Measurements from ENCODE around the gene PAQR6. TPM values are rescaled to one million over a fixed set of nuclear protein-coding genes. Genes with fewer than 3 reads are reported as not detected.

The PAQR6 gene
- polyA plus RNA-seq, 1 experiment: 0.06 TPM

- no peak for TF ChIP-seq CTCF (IDR thresholded peaks at IDR 0.05; ENCODE audit: insufficient read depth, low read depth, low read length)
- Histone ChIP-seq H3K4me3 (ENCODE audit: low read depth, low read length) (peak overlapping the region; percentile 63), H3K27me3 (ENCODE audit: control insufficient read depth, insufficient read depth, low read length) (no peaks in the 10 kb centered on the region), H3K36me3 (ENCODE audit: control insufficient read depth, insufficient read depth, low read length) (peaks cover 4% of the 10 kb centered on the region; the same call in 1 of the 2 replicates)
- POLR2A ChIA-PET: interaction anchor here (1.0 kb wide), 1 partner anchor 48 kb away, joined by 3 read pairs; no protein-coding TSS in a partner anchor
- CTCF ChIA-PET: interaction anchor here (0.6 to 1.3 kb wide), 4 partner anchors 24 to 98 kb away, joined by 3 to 4 read pairs (median 3); no protein-coding TSS in a partner anchor
- DNase-seq (ENCODE audit: low read depth): no peak
These were observed 53.6 kb downstream of the PAQR6 start for GRCh38 chr1:156194300-156194652.

- CTCF ChIA-PET: interaction anchor here (0.6 to 1.3 kb wide), 4 partner anchors 25 to 98 kb away, joined by 3 to 4 read pairs (median 4); partner anchors contain the start of gene SEMA4A
- TF ChIP-seq CTCF (IDR thresholded peaks at IDR 0.05; ENCODE audit: insufficient read depth, low read depth, low read length): peak; percentile 63
- POLR2A ChIA-PET: interaction anchor here (0.7 to 1.0 kb wide), 2 partner anchors 19 to 48 kb away, joined by 3 to 6 read pairs; partner anchors contain the start of gene PMF1
- H3K27me3 ChIP-seq (ENCODE audit: control insufficient read depth, insufficient read depth, low read length): no peaks in the 10 kb centered on the region
- H3K4me3 ChIP-seq (ENCODE audit: low read depth, low read length): peak within 1 kb of the TSS; percentile 65
- DNase-seq (ENCODE audit: low read depth): peak; percentile 96
- peaks cover 2% of the 10 kb centered on the region; the same call in 1 of the 2 replicates for H3K36me3 ChIP-seq (ENCODE audit: control insufficient read depth, insufficient read depth, low read length)
These were observed 54.2 kb downstream of the PAQR6 start, which contains the start of gene SLC25A44 for GRCh38 chr1:156193488-156194299. TSS of gene SLC25A44 (plus strand) at chr1:156194104. CDS start at chr1:156199848, 5,744 bp downstream.

Other genes with a start within 250 kb of the PAQR6 start
- gene SSR2, start 227.1 kb downstream of the PAQR6 start, polyA plus RNA-seq (2011; rRNA removed): 891 and 935 TPM in 2 replicates
- 25.7 and 28.3 TPM in 2 replicates for gene UBQLN4, start 194.3 kb downstream of the PAQR6 start, polyA plus RNA-seq (2011; rRNA removed)
- gene LAMTOR2, start 193.3 kb downstream of the PAQR6 start, polyA plus RNA-seq (2011; rRNA removed): 60.0 and 77.4 TPM in 2 replicates
- gene RAB25, start 186.9 kb downstream of the PAQR6 start, polyA plus RNA-seq (2011; rRNA removed): not detected in 2 replicates
- gene MEX3A, start 165.6 kb downstream of the PAQR6 start, polyA plus RNA-seq (2011; rRNA removed): 1.9 TPM in 2 replicates
- 537 and 840 TPM in 2 replicates for gene LMNA, start 133.3 kb downstream of the PAQR6 start, polyA plus RNA-seq (2011; rRNA removed)
- gene SEMA4A, start 94.5 kb downstream of the PAQR6 start, polyA plus RNA-seq (2011; rRNA removed): 0.49 and 0.77 TPM in 2 replicates
- gene SLC25A44, start 54.0 kb downstream of the PAQR6 start, polyA plus RNA-seq (2011; rRNA removed): 21.4 and 25.8 TPM in 2 replicates
- gene PMF1, start 35.0 kb downstream of the PAQR6 start, polyA plus RNA-seq (2011; rRNA removed): 55.0 and 73.1 TPM in 2 replicates
- 0.26 and 0.50 TPM in 2 replicates for gene BGLAP, start 5.9 kb downstream of the PAQR6 start, polyA plus RNA-seq (2011; rRNA removed)
- gene SMG5, start 34.8 kb upstream of the PAQR6 start, polyA plus RNA-seq (2011; rRNA removed): 22.8 and 32.6 TPM in 2 replicates
- 2.3 and 3.3 TPM in 2 replicates for gene TMEM79, start 36.3 kb upstream of the PAQR6 start, polyA plus RNA-seq (2011; rRNA removed)
- gene GLMP, start 47.6 kb upstream of the PAQR6 start, polyA plus RNA-seq (2011; rRNA removed): 31.9 and 41.1 TPM in 2 replicates
- not detected in 2 replicates for gene VHLL, start 51.3 kb upstream of the PAQR6 start, polyA plus RNA-seq (2011; rRNA removed)
- gene CCT3, start 90.2 kb upstream of the PAQR6 start, polyA plus RNA-seq (2011; rRNA removed): 275 and 299 TPM in 2 replicates
- gene TSACC, start 90.5 kb upstream of the PAQR6 start, polyA plus RNA-seq (2011; rRNA removed): 0.52 and 0.59 TPM in 2 replicates
- not detected in 2 replicates for gene RHBG, start 121.2 kb upstream of the PAQR6 start, polyA plus RNA-seq (2011; rRNA removed)